Midbrain (tissue), 1 donor: ENCODE measurements around the gene TGM2.

Source experiments
- DNase-seq: peaks from one replicate; lab custom pipeline; 2025; lab: John Stamatoyannopoulos, UW

The TGM2 gene

DNA sequence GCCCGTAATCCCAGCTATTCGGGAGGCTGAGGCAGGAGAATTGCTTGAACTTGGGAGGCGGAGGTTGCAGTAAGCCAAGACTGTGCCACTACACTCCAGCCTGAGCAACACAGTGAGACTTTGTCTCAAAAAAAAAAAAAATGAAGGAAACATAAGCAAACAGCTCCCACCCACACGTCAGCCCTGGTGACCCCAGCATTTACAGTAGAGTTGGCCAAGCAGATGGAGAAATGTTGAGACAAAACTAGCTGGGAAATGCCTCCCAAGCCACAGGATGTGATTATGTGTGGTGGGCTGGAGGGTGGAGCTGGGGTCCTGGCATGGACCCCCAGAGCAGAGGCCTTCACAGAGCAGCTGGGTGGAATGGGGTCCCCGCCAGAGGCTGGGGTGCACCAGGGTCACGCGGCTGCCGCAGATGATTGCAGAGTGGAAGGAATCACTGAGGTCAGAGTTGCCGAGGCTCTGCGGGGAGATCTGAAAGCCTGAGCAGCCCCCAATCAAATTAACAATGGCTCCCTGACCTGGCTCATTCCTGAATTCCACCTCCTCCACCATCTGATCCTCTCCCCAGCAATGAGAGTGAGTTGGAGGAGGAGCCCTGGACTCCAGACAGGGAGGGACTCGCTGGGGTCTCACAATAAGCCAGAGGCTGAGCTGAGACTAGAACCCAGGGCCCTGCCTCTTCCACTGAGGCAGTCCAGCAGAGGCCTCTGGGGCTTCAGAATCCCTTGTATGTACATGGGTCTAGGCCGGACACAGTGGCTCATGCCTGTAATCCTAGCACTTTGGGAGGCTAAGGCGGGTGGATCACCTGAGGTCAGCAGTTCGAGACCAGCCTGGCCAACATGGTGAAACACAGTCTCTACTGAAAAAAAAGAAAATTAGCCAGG is 34.7 kb upstream of the TGM2 start:
- no peak for DNase-seq

DNA sequence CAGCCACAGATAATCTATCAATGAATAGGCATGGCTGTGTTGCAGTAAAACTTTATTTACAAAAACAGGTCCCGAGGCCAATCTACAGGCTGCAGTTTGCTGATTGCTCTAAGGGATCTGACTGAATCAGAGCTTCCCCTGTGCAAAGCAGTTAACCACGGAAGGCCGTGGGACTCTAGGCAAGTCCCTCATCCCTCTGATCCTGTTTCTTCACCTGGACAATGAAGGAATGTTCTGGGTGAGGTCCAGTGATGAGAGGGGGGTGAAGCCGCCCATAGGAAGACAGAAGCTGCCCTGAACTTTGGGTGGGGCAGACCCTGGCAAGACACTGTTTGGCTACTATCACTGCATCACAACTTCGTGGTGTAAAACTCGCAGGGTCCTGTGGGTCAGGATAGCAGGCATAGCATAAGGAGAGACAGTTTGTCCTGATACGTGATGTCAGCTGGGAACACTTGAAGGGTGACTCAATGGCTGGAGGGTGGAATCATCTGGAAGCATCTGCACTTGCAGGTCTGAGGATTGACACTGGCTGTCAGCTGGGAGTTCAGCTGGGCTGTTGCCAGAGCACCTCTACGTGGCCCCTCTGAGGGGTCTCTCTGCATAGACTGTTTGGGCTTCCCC is 33.3 kb upstream of the TGM2 start:
- DNase-seq: no peak

DNA sequence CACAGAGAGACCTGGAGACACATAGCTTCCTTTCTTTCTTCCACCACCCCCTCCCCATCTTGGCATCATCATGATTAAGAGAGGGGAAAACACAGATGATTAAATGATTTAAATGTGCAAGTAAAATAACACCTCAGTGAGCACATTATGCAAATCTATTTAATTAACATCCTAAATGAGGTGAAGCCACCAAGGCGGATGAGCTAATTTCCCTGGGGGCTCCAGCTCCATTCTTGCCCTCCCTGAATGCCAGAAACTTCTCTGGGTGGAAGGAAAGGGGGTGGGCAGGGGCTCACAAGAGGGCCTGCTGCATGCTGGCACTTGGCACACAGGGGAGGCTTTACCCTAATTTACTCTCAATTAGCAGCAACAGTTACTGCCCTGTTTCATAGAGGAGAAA is 32.5 kb upstream of the TGM2 start:
- no peak for DNase-seq

DNA sequence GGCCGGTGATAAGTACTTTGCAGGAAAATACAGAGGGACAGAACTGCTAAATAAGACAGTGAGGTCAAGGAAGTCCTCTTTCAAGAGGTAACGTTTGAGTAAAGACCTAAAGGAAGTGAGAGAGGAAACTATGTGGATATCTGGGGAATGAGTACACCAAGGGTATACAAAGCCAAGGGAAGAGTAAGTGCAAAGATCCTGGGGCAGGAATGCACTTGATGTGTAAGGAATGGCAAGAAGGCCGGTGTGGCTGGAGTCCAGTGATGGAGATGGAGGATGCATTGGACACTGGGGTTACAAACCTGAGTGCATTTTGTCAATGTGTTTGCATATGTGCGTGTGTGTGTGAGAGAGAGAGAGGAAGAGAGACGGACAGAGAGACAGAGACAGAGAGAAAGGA is 32.1 kb upstream of the TGM2 start:
- DNase-seq: no peak

DNA sequence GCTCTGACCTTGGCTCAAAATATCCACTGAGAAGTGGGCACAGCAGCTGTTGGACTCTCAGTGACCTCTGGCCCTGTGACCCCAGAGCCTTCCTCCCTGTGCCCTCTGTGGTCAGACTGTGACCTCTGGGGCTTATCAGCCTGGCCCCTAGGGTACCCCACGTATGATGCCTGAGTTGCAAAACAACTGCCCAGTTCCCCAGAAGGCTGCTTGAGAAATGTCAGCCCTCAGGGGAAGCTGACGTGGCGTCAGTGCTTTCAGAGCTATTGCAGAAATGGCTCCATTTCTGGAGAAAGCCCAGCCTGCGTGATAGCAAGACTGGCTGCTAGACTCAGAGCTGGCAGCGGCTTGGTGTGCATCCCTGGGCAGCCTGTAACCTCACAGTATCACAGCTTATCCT is 31.5 kb upstream of the TGM2 start:
- DNase-seq: no peak

DNA sequence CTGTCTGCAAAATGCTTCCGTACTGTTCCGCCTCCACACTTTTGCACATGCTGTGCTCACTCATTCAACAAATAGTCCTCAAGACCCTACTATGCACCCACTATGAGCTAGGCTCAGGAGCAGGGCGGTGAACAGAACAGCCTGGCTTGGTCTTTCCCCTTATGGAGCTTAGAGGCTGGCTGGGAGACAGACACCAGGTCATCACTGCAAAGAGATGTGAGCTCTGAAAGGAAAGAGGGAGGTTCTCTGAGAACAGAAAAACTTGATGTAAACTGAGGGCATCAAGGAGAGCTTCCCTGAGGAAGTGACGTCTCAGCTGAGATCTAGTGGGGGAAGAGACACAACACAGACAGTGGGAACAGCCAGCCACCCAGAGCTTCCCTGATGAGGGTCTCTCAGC is 31.0 kb upstream of the TGM2 start:
- no peak for DNase-seq

DNA sequence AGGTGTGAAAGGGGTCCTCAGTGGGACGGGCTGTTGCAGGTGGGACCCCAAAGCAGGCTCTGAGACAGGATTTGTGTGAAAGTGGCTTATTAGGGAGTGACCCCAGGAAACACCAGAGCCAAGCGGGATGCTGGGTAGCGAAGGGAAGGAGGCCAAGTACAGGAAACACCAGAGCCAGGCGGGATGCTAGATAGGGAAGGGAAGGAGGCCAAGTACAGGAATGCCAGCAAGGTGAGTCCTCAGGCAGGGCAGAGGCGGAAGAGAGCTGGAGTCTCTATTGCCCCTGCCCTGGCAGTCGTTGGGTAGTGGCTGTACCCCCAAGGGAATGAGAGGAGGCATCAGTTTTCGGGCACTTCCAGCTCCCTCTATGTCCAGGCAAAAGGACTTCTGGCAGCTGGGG is 30.5 kb upstream of the TGM2 start:
- DNase-seq: no peak

DNA sequence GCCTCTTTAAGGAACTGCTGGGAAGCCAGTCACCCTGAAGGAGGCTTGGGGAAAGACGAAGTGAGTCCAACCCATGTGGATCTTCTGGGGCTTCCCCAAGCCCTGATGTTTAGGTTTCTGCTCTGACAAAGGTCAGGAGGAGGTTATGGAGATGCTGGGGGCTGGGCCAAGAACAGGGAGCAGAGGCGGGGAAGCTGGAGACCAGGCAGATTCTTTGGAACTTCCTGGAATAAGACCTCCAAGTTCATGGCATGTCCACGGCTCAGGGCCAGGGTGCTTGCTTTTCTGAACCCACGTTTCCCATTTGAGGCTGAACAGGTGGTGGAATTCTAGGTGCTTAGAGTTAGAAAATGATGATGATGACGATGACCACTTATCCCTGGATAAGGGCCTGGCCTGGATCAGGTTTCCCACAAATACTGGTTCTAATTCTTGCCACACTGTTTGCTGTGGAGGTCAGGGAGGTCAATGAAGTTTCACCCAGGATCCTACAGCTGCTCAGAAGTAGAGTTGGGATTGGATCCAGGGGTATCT is 30.0 kb upstream of the TGM2 start:
- no peak for DNase-seq

DNA sequence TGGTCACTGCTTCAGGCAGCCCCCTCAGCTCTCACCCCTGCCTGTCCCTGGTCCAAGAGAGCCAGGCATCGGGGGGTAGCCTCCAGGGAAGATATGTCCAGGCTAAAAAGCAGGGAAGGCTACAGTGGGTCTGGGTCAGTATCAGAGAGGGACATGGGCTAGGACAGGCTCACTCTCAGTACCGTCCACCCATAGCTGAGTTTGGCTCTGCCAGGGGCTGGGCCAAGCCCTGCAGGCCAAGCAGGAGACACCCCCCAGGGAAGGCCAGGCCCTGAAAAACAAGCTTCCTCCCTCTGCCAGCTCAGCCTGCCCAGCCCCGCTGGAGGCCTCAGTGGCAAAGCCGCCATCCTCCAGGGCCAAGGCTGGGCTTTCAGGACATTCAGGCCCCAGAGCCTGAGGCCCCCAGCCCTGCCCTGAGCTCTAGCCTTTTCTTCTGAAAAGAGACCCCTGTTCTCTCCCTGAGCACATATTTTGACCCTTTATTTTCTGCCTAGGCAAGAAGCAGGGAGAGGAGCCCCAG is 28.6 kb upstream of the TGM2 start:
- DNase-seq: no peak

DNA sequence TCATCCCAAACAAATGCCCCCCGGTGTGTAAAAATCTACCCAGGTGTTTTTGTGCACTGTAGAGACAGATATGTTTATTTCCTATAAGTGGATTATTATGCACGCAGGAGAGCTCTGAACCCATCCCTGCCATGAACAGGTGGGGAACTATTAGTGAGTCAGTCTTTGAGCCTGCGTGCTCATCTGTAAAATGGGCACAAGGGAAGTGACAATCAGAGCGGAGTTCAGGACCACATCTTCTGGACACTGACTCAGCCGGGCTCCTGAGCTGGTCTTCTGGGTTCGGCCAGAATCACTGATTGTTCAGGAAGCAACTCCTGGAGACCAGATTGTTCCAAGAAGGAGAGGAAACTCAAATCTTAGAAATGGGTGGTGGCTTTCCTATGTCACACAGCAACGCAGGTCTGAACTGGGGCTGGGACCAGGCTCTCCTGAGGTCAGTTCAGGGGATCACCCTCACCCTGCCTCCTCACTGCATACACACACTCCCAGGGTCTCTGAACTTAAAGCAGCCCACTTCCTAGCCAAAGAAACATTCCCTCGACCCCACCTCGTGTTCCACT is 27.3 kb upstream of the TGM2 start:
- DNase-seq: no peak

DNA sequence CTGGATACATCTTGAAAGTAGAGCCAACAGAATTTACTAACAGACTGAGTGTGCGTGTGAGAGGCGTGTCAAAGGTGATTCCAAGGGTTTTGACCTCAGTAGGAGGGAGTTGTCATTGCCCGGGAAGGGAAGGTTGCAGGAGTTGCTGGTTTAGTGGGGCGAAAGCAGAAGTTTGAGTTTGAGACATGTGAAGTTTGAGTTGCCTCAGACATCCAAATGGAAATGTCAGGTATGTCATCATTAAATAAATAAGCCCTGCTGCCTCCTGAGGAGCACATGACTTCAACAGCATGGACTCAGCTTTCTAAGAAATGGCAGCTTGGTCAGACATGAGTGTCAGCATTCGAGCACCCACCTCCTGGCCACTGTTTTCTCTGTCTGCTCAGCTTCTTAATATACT is 26.6 kb upstream of the TGM2 start:
- no peak for DNase-seq

DNA sequence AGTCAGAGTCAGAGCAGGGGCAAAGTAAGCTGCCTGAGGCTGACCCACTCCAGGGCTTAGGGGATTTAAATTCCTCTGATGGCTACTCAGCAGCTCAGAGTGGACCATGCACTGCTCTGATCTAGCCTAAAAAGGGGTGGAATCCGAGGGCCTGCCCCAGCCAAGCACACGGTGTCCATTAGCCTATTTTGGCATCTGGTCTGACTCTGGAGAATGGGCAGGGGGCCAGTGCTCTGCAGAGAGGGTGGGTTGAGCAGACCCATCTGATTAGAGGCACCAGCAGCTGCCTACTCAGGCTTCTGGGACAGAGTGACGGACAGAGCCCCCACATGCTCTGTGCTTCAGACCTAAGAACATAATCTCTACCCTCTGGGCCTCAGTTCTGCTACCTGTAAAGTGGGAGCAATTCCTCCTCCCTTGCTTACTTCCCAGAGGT is 25.9 kb upstream of the TGM2 start:
- no peak for DNase-seq

DNA sequence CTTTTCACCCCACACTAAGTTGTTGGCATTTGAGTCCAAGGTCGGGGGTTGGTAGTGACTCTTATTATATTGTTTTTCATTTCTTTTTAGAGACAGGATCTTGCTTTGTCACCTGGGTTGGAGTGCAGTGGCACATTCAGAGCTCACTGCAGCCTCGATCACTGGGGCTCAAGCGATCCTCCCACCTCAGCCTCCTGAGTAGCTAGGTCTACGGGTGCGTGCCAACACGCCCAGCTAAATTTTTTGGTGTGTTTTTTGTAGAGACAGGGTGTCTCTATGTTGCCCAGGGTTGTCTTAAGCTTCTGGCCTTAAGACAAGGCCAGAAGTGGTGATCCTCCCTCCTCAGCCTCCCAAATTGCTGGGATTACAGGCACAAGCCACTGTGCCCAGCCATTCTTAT is 25.1 kb upstream of the TGM2 start:
- no peak for DNase-seq

DNA sequence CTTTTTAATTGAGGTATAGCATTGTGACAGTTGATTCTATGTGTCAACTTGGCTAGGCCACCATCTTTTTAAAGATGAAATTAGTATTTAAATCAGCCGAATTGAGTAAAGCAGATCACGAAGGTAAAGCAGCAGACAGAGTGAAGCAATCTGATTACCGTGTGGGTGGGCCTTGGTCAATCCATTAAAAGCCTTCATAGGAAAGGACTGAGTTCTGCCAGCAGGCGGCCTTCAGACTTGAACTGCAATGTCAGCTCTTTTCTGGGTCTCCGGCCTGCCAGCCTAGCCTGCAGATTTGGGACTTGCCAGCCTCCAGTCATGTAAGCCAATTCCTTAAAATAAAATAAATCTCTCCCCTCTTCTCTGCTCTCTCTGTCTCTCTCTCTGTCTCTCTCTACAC is 22.4 kb upstream of the TGM2 start:
- DNase-seq: no peak

DNA sequence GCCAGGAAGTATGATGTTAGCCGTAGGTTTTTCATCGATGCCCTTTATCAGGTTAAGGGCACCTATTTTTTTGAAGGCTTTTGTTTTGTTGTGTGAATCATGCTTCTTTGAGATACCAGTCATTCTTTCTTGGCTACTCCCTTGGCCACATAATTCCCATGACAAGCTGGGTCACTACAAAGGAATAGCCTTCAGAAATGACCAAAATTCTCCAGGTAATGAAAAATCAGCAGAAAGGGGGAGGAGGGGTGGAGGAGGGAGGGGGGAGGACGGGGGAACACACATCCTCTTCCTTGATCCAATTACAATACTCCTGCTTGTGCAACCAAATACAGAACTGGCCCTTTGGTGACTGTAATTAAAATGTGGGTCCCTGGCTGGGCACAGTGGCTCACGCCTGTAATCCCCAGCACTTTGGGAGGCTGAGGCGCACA is 21.7 kb upstream of the TGM2 start:
- no peak for DNase-seq

DNA sequence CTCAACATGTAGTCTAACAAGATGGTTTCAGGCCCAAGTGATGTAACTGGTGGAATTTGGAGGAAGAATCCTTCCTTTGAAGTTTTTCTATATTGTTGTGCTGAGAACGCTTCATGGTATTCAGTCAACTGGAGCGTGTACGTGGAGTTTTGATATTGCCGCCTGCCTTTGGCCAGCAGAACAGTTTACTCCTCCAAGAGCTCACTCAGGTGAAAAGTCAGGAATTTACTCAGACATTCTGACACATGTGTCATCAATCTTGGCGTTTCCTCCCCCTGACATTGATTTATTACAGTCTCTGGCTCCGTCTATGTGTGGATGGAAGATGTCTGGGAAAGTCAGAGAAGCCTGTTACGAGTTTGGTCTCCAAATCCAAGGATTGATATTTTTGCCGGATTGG is 19.0 kb upstream of the TGM2 start:
- no peak for DNase-seq

DNA sequence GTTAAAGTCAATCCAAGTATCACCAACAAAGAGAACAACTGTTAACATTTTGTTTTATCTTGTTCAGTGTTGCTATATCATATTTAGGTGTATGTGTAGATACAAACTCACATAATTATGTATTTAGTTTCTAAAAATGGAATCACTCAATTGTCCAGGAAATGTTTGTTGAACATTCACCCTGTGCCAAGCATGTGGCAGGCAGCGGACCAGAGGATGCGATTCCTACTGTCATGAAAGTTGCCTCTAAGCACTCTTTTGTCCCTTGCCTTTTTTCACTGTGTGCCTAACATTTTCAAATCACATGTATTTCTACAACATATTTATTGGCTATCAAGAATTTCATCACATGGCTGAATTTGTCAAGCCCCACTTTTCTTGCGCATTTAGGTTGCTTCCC is 16.9 kb upstream of the TGM2 start:
- DNase-seq: no peak

DNA sequence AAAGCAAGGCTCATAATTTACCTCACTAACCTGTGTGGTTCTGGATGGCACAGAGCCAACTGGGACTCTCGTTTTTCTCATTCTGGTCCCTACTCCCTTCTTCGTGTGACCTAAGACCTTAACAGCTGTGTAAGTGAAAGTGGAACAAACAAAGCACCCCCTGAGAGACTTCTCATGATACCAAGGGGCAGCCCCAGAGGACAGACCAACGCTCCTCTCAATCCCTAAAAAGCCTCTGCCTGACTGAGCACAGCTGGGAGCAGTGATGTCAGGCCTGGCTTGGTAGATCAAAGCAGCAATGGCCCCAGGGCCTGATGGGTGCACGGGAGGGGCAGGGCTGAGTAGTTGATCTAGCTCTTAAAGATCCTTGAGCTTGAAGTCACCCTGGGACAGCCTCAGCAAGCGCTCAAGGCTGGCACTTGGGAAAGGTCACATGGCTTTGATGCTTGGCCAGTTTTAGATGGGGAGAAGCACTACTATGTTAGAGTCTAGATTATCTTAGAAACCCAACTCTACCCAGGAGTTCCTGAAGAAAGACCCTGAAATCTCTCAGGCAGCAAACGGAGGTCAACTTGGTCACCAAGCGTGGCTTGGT is 16.2 kb upstream of the TGM2 start:
- no peak for DNase-seq

DNA sequence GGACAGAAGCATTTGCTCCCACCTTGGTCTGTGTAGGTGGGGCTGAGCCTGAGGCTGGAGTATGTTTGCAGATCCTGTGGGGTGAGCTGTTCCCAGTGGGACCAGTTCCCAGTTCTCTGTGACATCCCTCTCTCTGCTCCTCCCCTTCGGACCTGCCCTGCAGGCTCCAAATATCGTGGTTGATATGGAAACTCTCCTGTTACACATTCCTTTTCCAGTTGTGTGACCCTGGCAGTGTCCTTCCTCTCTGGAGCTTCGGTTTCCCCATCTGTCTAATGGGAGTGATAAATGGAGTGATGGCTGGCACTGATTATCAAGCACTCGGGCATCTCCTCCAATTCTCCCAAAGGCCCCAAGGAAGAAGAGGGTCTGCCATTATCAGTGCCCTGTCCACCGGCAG is 15.7 kb upstream of the TGM2 start:
- DNase-seq: no peak

DNA sequence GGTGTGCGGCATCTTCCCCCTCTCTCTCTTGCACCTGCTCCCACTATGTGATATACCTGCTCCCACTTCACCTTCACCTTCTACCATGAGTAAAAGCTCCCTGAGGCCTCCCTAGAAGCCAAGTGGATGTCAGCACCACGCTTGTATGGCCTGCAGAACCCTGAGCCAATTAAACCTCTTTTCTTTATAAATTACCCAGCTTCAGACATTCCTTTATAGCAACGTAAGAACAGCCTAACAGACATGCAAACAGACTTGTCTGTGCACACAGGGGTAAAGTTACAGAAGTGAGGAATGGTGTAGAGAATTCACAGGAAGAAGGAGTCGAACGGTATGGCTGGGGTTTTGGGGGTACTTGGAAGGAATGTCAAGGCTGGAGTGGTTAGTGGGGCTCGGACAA is 14.8 kb upstream of the TGM2 start:
- no peak for DNase-seq

DNA sequence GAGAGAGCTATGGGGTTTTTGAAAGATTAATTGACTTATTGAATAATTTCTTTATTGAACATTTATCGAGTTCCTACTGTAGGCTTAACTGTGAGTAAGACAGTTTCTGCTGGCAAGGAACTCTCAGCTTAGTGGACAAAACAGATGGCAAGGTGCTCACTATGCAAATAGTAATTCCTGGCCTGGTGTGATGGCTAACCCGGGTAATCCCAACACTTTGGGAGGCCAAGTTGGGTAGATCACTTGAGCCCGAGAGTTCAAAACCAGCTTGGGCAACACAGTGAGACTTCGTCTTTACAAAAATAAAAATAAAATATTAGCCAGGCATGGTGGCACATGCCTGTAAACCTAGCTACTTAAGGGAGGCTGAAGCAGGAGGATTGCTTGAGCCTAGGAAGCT is 13.5 kb upstream of the TGM2 start:
- DNase-seq: no peak

DNA sequence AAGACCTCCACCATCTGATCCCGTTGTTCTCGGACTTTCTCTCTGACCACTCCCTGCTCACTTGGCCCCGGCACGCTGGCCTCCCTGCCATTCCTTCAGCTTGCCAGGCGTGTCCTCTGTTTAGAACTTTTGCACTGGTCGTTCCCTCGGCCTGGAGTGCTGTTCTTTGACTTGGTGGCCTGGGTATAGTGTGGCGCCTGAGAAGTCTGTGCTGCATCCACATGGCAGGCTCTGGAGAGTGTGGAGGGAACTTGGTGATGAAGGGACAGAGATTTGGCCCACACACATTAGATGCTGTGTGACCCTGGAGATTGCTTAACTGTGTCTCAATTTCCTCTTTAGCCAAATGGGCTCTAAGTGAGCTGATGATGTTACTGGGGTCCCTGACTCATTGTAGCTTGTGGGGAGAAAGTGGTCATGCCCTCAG is 13.0 kb upstream of the TGM2 start:
- DNase-seq: no peak
